Measurements from ENCODE around the gene C14orf180. TPM values are rescaled to one million over a fixed set of nuclear protein-coding genes. Genes with fewer than 3 reads are reported as not detected.

C14orf180 gene
- total and polyA plus RNA-seq, 12 donors = 0.26 to 17.8 (median 5.6) TPM

- H3K9me3 ChIP-seq (replicated peaks in 1 of 3) = no peaks in the 10 kb centered on the region
- DNase-seq = no peak
- peaks cover 10% of the 10 kb centered on the region for H3K27me3 ChIP-seq
- no peak for TF ChIP-seq POLR2A (IDR thresholded peaks at IDR 0.05)
- TF ChIP-seq CTCF (IDR thresholded peaks at IDR 0.05) = no peak
- intact Hi-C loops (cut with DNase I) = no loop called here
- no peak overlapping the region for H3K27ac ChIP-seq
- H3K4me1 ChIP-seq (replicated peaks in 1 of 2) = no peaks in the 10 kb centered on the region
- H3K36me3 ChIP-seq (replicated peaks in 1 of 2) = no peaks in the 10 kb centered on the region
- 67 to 80% (median 74%) methylated on average over 11 to 17 of the region's 17 CpGs for WGBS, 4 donors
- H3K4me3 ChIP-seq = no peak overlapping the region
These were observed 18.4 kb upstream of the C14orf180 start for GRCh38 chr14:104561124-104561557.

DNA sequence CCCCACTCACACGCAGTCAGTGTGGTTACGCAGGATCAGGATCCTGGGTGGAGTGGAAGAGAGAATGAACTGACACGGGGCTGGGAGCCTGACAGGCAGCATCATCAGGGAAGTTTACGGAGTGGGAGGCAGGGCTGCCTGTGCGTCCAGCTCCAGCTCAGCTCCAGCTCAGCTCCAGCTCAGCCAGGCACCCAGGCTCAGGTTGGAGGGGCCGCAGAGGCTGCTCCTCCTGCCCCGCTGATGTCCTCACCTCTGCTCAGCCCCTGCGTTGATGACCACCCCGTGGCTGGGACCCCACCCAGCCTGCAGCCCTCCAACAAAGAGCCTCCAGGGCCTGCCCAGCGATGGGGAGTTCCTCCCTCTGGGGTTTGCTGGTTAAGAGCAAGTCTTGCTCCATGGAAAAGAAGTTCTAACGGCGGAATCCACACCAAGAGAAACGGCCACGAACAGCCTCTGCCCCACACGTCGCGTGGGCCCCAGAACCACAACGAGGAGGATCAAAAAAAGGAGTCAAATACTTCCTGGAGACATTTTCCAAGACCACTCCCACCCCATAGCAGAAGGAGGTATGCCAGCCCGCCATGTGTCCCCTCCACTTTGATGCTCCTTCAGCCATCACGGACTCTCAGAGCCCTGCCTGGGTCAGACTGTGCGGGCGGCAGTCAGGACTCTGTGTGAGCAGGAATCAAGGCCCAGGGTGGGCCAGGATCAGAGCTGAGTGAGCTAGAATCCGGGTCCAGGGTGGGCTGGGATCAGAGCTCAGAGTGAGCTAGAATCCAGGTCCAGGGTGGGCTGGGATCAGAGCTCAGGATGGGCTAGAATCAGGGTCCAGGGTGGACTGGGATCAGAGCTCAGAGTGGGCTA, 17.7 kb upstream of the C14orf180 start:
- Histone ChIP-seq H3K27ac (no peak overlapping the region), H3K4me3 (no peak overlapping the region), H3K36me3 (replicated peaks in 1 of 2) (no peaks in the 10 kb centered on the region), H3K27me3 (peaks cover 10% of the 10 kb centered on the region), H3K4me1 (replicated peaks in 1 of 2) (no peaks in the 10 kb centered on the region), H3K9me3 (replicated peaks in 1 of 3) (no peaks in the 10 kb centered on the region)
- intact Hi-C loops (cut with DNase I) = no loop called here
- DNase-seq = no peak
- WGBS, 4 donors = 73 to 83% (median 77%) methylated on average over 21 to 23 of the region's 23 CpGs
- TF ChIP-seq CTCF (IDR thresholded peaks at IDR 0.05) (no peak), POLR2A (IDR thresholded peaks at IDR 0.05) (no peak)

DNA sequence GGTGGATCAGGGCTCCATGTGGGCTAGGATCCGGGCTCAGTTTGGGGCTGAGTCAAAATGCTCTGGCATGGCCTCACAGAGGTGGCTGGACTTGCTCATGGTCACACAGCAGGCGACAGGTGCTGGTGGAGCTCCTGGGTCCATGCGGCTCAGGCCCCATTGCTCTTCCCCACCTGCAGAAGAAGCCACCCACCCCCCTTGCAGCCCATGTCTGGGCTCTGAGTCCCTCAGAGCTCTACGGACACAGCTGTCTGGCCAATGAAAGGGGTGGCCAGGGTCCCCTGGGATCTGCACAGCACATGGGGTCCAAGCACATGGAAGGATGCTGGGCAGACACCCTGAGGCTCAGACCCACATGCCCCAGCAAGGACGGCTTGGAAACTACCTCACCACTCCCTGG, 17.0 kb upstream of the C14orf180 start:
- Histone ChIP-seq H3K27me3 (peaks cover 10% of the 10 kb centered on the region), H3K36me3 (replicated peaks in 1 of 2) (no peaks in the 10 kb centered on the region), H3K4me3 (no peak overlapping the region), H3K27ac (no peak overlapping the region), H3K4me1 (replicated peaks in 1 of 2) (no peaks in the 10 kb centered on the region), H3K9me3 (replicated peaks in 1 of 3) (no peaks in the 10 kb centered on the region)
- intact Hi-C loops (cut with DNase I) = no loop called here
- 51 to 84% (median 70%) methylated on average over 1 to 5 of the region's 5 CpGs for WGBS, 4 donors
- DNase-seq = no peak
- TF ChIP-seq CTCF (IDR thresholded peaks at IDR 0.05) = no peak
- no peak for TF ChIP-seq POLR2A (IDR thresholded peaks at IDR 0.05)

GRCh38 chr14:104563191-104563741, 16.3 kb upstream of the C14orf180 start:
- no peak for DNase-seq
- TF ChIP-seq CTCF (IDR thresholded peaks at IDR 0.05) (no peak), POLR2A (IDR thresholded peaks at IDR 0.05) (no peak)
- Histone ChIP-seq H3K4me3 (no peak overlapping the region), H3K4me1 (replicated peaks in 1 of 2) (no peaks in the 10 kb centered on the region), H3K9me3 (replicated peaks in 1 of 3) (no peaks in the 10 kb centered on the region), H3K27me3 (peaks cover 10% of the 10 kb centered on the region), H3K36me3 (replicated peaks in 1 of 2) (no peaks in the 10 kb centered on the region), H3K27ac (no peak overlapping the region)
- WGBS, 4 donors = 30 to 77% (median 62%) methylated on average over 5 to 15 of the region's 15 CpGs
- intact Hi-C loops (cut with DNase I) = no loop called here

Data from adrenal gland (tissue), 12 donors.